ENCODE results near the gene ELMO3.

ELMO3 gene

GRCh38 chr16:67230809-67231660 is 32.1 kb downstream of the ELMO3 start:
- no peak for TF ChIP-seq CTCF (IDR thresholded peaks at IDR 0.05; ENCODE audit: insufficient read depth, missing control alignments)
- no peak for FAIRE-seq
- DNase-seq (ENCODE audit: insufficient read length, low spot score): no peak

- no peak for TF ChIP-seq CTCF (IDR thresholded peaks at IDR 0.05; ENCODE audit: insufficient read depth, missing control alignments)
- no peak for FAIRE-seq
Measured at GRCh38 chr16:67233596-67233995, 34.7 kb downstream of the ELMO3 start.

GRCh38 chr16:67234180-67234597 is 35.3 kb downstream of the ELMO3 start:
- DNase-seq (ENCODE audit: insufficient read length, low spot score) (no peak), FAIRE-seq (no peak)
- TF ChIP-seq CTCF (IDR thresholded peaks at IDR 0.05; ENCODE audit: insufficient read depth, missing control alignments): no peak

More at GRCh38 chr16:67233596-67233995, 34.7 kb downstream of the ELMO3 start:
- DNase-seq (ENCODE audit: insufficient read length, low spot score): no peak

- DNase-seq (ENCODE audit: insufficient read length, low spot score) (no peak), FAIRE-seq (no peak)
- TF ChIP-seq CTCF (IDR thresholded peaks at IDR 0.05; ENCODE audit: insufficient read depth, missing control alignments): no peak
Measured at GRCh38 chr16:67235816-67236562, 37.1 kb downstream of the ELMO3 start.

- DNase-seq (ENCODE audit: insufficient read length, low spot score): peak; percentile 35
- no peak for FAIRE-seq
- no peak for TF ChIP-seq CTCF (IDR thresholded peaks at IDR 0.05; ENCODE audit: insufficient read depth, missing control alignments)
Measured at GRCh38 chr16:67236563-67237395, 37.8 kb downstream of the ELMO3 start.

- TF ChIP-seq CTCF (IDR thresholded peaks at IDR 0.05; ENCODE audit: insufficient read depth, missing control alignments): no peak
- no peak for DNase-seq (ENCODE audit: insufficient read length, low spot score)
- FAIRE-seq: no peak
Measured at GRCh38 chr16:67237396-67238277, 38.7 kb downstream of the ELMO3 start.
